WTC11 (cell line): ENCODE measurements around the gene SLA2. TPM values are rescaled to one million over a fixed set of nuclear protein-coding genes. Genes with fewer than 3 reads are reported as not detected.

Experiments
- ATAC-seq: fragments of 200-7000 bp; cut with Tn5 transposase; 2 replicates; pipeline ENCODE4 v1.10.0; 2021; ENCODE audit warnings: mild to moderate bottlenecking, moderate library complexity
- CTCF ChIA-PET: fragments of 300-600 bp; sonication (Branson Sonifier 250); formaldehyde crosslinking; loops from one replicate; lab custom pipeline; 2021; ENCODE audit warnings: antibody characterized with exemption; lab: Charles Lee
- POLR2A ChIA-PET: fragments of 350-600 bp; sonication (Branson Sonifier 250); formaldehyde crosslinking; loops from one replicate; lab custom pipeline; 2021; ENCODE audit warnings: antibody characterized with exemption; lab: Charles Lee
- DNase-seq: peaks from one replicate; pipeline ENCODE4 v3.0.0; 2021; ENCODE audit warnings: low spot score
- H3K27ac Mint-ChIP-seq: 2 replicates; pipeline ENCODE4 v1.8.0; 2021; ENCODE audit warnings: mixed read lengths
- H3K27me3 Mint-ChIP-seq: 2 replicates; pipeline ENCODE4 v1.8.0; 2021; ENCODE audit warnings: low read depth, mild to moderate bottlenecking, moderate library complexity, mixed read lengths
- H3K36me3 Mint-ChIP-seq: 2 replicates; pipeline ENCODE4 v1.8.0; 2021; ENCODE audit warnings: mixed read lengths
- H3K4me1 Mint-ChIP-seq: 2 replicates; pipeline ENCODE4 v1.8.0; 2022; ENCODE audit warnings: mixed read lengths
- H3K4me3 Mint-ChIP-seq: 2 replicates; pipeline ENCODE4 v1.8.0; 2021; ENCODE audit warnings: mild to moderate bottlenecking, moderate library complexity, mixed read lengths
- H3K9me3 Mint-ChIP-seq: 2 replicates; pipeline ENCODE4 v1.8.0; 2021; ENCODE audit warnings: mixed read lengths
- ERG ChIP-seq: fragments of 250-450 bp; sonication (Bioruptor Pico); IDR thresholded peaks from 2 replicates; pipeline ENCODE4 v1.8.0; 2021; ENCODE audit warnings: mild to moderate bottlenecking
- IRF2 ChIP-seq: sonication (generic); formaldehyde crosslinking; IDR thresholded peaks from 2 replicates; pipeline ENCODE4 v1.8.0; 2022; ENCODE audit warnings: low read depth, missing genetic modification reagents, borderline replicate concordance
- NR1H2 ChIP-seq: sonication (generic); formaldehyde crosslinking; IDR thresholded peaks from 2 replicates; pipeline ENCODE4 v1.9.0; 2021; ENCODE audit warnings: mild to moderate bottlenecking, moderate library complexity, missing genetic modification reagents
- PRDM15 ChIP-seq: sonication (generic); formaldehyde crosslinking; IDR thresholded peaks from 2 replicates; pipeline ENCODE4 v1.8.0; 2022; ENCODE audit warnings: missing genetic modification reagents
- PREB ChIP-seq: sonication (generic); formaldehyde crosslinking; IDR thresholded peaks from 2 replicates; pipeline ENCODE4 v1.8.1; 2022; ENCODE audit warnings: mild to moderate bottlenecking, missing genetic modification reagents, moderate library complexity, borderline replicate concordance
- ZNF232 ChIP-seq: sonication (generic); formaldehyde crosslinking; IDR thresholded peaks from 2 replicates; pipeline ENCODE4 v1.8.0; 2022; ENCODE audit warnings: mild to moderate bottlenecking, missing genetic modification reagents
- ZSCAN18 ChIP-seq: fragments of 250-450 bp; sonication (Bioruptor Pico); IDR thresholded peaks from 2 replicates; pipeline ENCODE4 v2.1.2; 2022; ENCODE audit warnings: mild to moderate bottlenecking, moderate library complexity
- total RNA-seq: library from RNA; stranded (reverse); gene quantifications from 3 replicates; pipeline ENCODE4 v1.2.3, GENCODE V29; 2021

SLA2 gene
- total RNA-seq, 1 experiment from 2014 or later: 0.17 TPM

- ATAC-seq (no peak), DNase-seq (no peak)
- Mint-ChIP-seq H3K36me3 (peaks cover 30% of the 10 kb centered on the region), H3K27ac (peak overlapping the region; percentile 22; the same call in 1 of the 2 replicates), H3K27me3 (no peaks in the 10 kb centered on the region), H3K4me1 (no peaks in the 10 kb centered on the region), H3K9me3 (no peaks in the 10 kb centered on the region), H3K4me3 (no peak overlapping the region)
- POLR2A ChIA-PET: no interaction called here
- CTCF ChIA-PET: interaction anchor here (1.4 kb wide), 2 partner anchors 10 to 248 kb away, joined by 4 to 5 read pairs; partner anchors contain the start of gene RAB5IF
- no peak for TF ChIP-seq IRF2 (CRISPR knock-in tag)
- no peak for TF ChIP-seq ZSCAN18 (CRISPR knock-in tag)
- no peak for TF ChIP-seq ERG (CRISPR knock-in tag)
- no peak for TF ChIP-seq PRDM15 (CRISPR knock-in tag)
- TF ChIP-seq PREB: no peak
Observed at GRCh38 chr20:36614781-36615557, 31.0 kb downstream of the SLA2 start.

- ATAC-seq: no peak
- POLR2A ChIA-PET: no interaction called here
- H3K36me3 Mint-ChIP-seq: peaks cover 38% of the 10 kb centered on the region
Observed at GRCh38 chr20:36613974-36614373, 32.0 kb downstream of the SLA2 start.

More at GRCh38 chr20:36613974-36614373, 32.0 kb downstream of the SLA2 start:
- Mint-ChIP-seq H3K4me1 (no peaks in the 10 kb centered on the region), H3K27me3 (no peaks in the 10 kb centered on the region), H3K27ac (no peak overlapping the region), H3K9me3 (no peaks in the 10 kb centered on the region), H3K4me3 (no peak overlapping the region)
- TF ChIP-seq ZNF232 (CRISPR knock-in tag) (no peak), NR1H2 (no peak), PRDM15 (CRISPR knock-in tag) (no peak)
- CTCF ChIA-PET: interaction anchor here (1.4 kb wide), 2 partner anchors 9 to 249 kb away, joined by 4 to 5 read pairs; partner anchors contain the start of gene RAB5IF
- DNase-seq: no peak
